Ecto neural progenitor cell (in vitro differentiated cells): ENCODE data around the gene NUDT1.
"Not testable (repeated sequence)": the region's sequence is repeated elsewhere in the genome, so short reads cannot be mapped to it uniquely, and the experiment has no call there.

Experiments
- DNase-seq: peaks from one replicate; pipeline ENCODE4 v3.0.0-alpha.2; 2018; ENCODE audit warnings: low spot score

The NUDT1 gene

GRCh38 chr7:2249744-2250323 lies 7.8 kb downstream of the NUDT1 start:
- DNase-seq = no peak

GRCh38 chr7:2251381-2251780 lies 9.4 kb downstream of the NUDT1 start:
- DNase-seq = no peak

GRCh38 chr7:2251841-2252771 lies 10.1 kb downstream of the NUDT1 start:
- DNase-seq = no peak

- DNase-seq = no peak
These were observed 11.0 kb downstream of the NUDT1 start for GRCh38 chr7:2253021-2253420.

- DNase-seq = no peak
These were observed 11.7 kb downstream of the NUDT1 start for GRCh38 chr7:2253525-2254244.

GRCh38 chr7:2254429-2255144 lies 12.6 kb downstream of the NUDT1 start:
- no peak for DNase-seq

- DNase-seq = no peak
These were observed 13.4 kb downstream of the NUDT1 start for GRCh38 chr7:2255145-2256139.

GRCh38 chr7:2256306-2257045 lies 14.4 kb downstream of the NUDT1 start:
- no peak for DNase-seq

GRCh38 chr7:2257046-2257551 lies 15.1 kb downstream of the NUDT1 start:
- no peak for DNase-seq

- no peak for DNase-seq
These were observed 15.6 kb downstream of the NUDT1 start for GRCh38 chr7:2257651-2258050.

- peak; percentile 41 for DNase-seq
These were observed 16.8 kb downstream of the NUDT1 start for GRCh38 chr7:2258661-2259365.

GRCh38 chr7:2259480-2259879 lies 17.5 kb downstream of the NUDT1 start:
- no peak for DNase-seq

GRCh38 chr7:2260820-2261219 lies 18.8 kb downstream of the NUDT1 start:
- no peak for DNase-seq

- DNase-seq = no peak
These were observed 19.6 kb downstream of the NUDT1 start for GRCh38 chr7:2261611-2262010.

- DNase-seq = no peak
These were observed 21.1 kb downstream of the NUDT1 start for GRCh38 chr7:2263176-2263575.

- no peak for DNase-seq
These were observed 22.1 kb downstream of the NUDT1 start for GRCh38 chr7:2264158-2264557.

- no peak for DNase-seq
These were observed 24.9 kb downstream of the NUDT1 start for GRCh38 chr7:2266911-2267310.

- not testable (repeated sequence) for DNase-seq
These were observed 27.3 kb downstream of the NUDT1 start for GRCh38 chr7:2269089-2269990.
